ENCODE results near the gene RUNDC3A.
"Not testable (repeated sequence)": the region's sequence is repeated elsewhere in the genome, so short reads cannot be mapped to it uniquely, and the experiment has no call there.

The RUNDC3A gene

GRCh38 chr17:44346064-44346844 is 37.9 kb downstream of the RUNDC3A start:
- no peak for DNase-seq

- not testable (repeated sequence) for DNase-seq
Observed at GRCh38 chr17:44347206-44348055, 39.0 kb downstream of the RUNDC3A start.

- no peak for DNase-seq
Observed at GRCh38 chr17:44348234-44348987, 40.0 kb downstream of the RUNDC3A start.

GRCh38 chr17:44348988-44349364 is 40.6 kb downstream of the RUNDC3A start:
- no peak for DNase-seq

- DNase-seq, result no peak
Observed at GRCh38 chr17:44349553-44350070, 41.2 kb downstream of the RUNDC3A start.

GRCh38 chr17:44350733-44351226 is 42.4 kb downstream of the RUNDC3A start:
- DNase-seq, result peak in 1 of 2 experiments; percentile 72

- no peak for DNase-seq
Observed at GRCh38 chr17:44351464-44351863, 43.1 kb downstream of the RUNDC3A start.

GRCh38 chr17:44351961-44352827 is 43.8 kb downstream of the RUNDC3A start:
- DNase-seq, result no peak

GRCh38 chr17:44352828-44353671 is 44.6 kb downstream of the RUNDC3A start:
- DNase-seq, result no peak

GRCh38 chr17:44353672-44354331 is 45.4 kb downstream of the RUNDC3A start:
- DNase-seq, result no peak

GRCh38 chr17:44354582-44355561 is 46.5 kb downstream of the RUNDC3A start:
- no peak for DNase-seq

- no peak for DNase-seq
Observed at GRCh38 chr17:44355642-44356099, 47.3 kb downstream of the RUNDC3A start.

GRCh38 chr17:44356241-44356640 is 47.8 kb downstream of the RUNDC3A start:
- no peak for DNase-seq

- no peak for DNase-seq
Observed at GRCh38 chr17:44358066-44358465, 49.7 kb downstream of the RUNDC3A start.

- DNase-seq, result no peak
Observed at GRCh38 chr17:44359006-44359405, 50.6 kb downstream of the RUNDC3A start.

- no peak for DNase-seq
Observed at GRCh38 chr17:44359458-44360143, 51.2 kb downstream of the RUNDC3A start.

GRCh38 chr17:44360144-44360533 is 51.7 kb downstream of the RUNDC3A start:
- DNase-seq, result no peak

GRCh38 chr17:44360826-44361225 is 52.4 kb downstream of the RUNDC3A start:
- no peak for DNase-seq
